ENCODE results near the gene MIS18A.

The MIS18A gene

DNA sequence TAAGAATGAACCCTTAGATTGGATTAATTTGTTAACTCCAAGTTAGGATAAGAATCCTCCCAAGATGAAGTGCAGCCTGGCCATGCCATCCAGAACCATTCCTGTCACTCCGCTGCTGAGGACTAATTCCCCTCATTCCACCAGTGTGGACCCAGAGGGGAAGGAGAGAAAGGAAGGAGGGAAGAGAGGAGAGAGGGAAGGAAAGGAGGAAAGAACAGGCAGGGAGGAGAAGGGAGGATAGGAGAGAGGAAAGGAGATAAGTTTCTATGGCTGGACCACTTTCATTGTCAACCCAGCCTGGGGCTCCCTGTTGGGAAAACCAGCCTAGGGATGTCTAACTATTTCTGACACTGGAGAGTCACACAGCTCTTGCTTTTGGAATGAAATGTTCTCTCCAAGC, 24.5 kb upstream of the MIS18A start:
- no peak overlapping the region for H3K27ac ChIP-seq
- TF ChIP-seq, protein P1, sequence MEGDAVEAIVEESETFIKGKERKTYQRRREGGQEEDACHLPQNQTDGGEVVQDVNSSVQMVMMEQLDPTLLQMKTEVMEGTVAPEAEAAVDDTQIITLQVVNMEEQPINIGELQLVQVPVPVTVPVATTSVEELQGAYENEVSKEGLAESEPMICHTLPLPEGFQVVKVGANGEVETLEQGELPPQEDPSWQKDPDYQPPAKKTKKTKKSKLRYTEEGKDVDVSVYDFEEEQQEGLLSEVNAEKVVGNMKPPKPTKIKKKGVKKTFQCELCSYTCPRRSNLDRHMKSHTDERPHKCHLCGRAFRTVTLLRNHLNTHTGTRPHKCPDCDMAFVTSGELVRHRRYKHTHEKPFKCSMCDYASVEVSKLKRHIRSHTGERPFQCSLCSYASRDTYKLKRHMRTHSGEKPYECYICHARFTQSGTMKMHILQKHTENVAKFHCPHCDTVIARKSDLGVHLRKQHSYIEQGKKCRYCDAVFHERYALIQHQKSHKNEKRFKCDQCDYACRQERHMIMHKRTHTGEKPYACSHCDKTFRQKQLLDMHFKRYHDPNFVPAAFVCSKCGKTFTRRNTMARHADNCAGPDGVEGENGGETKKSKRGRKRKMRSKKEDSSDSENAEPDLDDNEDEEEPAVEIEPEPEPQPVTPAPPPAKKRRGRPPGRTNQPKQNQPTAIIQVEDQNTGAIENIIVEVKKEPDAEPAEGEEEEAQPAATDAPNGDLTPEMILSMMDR (conservative IDR thresholded peaks at IDR 0.05): no peak

DNA sequence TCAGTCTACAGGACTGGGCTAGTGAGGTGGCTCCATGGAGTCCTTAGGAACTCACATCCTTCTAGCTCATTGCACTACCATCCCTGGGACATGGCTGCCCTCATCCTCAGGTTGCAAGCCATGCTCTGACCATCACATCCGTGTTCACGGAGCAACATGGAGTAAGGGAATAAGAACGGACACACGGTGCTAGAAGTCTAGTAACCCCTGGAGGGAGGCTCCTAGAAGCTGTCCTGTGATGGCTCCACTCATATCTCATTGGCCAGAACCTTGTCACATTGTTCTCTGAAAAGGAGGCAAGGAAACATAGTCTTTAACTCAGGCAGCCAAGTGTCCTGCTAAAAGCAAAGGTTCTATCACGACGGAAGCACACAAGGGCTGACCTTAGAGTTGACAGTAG, 23.7 kb upstream of the MIS18A start:
- no peak overlapping the region for H3K27ac ChIP-seq
- TF ChIP-seq, protein P1 (conservative IDR thresholded peaks at IDR 0.05): no peak

DNA sequence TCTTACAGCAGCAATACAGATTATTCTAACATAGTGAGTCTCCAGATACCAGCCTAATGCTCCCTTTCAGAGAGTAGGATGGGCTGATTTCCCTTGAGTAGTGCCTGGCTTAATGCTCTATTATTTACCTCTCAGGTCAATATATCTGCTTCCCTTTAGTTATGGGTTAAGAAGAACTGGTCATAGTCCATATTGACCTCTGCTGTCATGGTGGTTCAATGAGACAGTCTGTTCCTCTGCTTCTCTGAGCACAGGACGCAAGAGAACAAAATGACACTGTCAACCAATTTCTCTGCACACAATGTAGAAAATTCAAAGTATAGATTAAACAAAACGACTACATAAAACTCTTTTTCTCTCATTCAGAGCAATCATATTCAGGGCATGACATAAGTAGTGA, 22.7 kb upstream of the MIS18A start:
- no peak overlapping the region for H3K27ac ChIP-seq
- TF ChIP-seq, protein P1 (conservative IDR thresholded peaks at IDR 0.05): no peak

DNA sequence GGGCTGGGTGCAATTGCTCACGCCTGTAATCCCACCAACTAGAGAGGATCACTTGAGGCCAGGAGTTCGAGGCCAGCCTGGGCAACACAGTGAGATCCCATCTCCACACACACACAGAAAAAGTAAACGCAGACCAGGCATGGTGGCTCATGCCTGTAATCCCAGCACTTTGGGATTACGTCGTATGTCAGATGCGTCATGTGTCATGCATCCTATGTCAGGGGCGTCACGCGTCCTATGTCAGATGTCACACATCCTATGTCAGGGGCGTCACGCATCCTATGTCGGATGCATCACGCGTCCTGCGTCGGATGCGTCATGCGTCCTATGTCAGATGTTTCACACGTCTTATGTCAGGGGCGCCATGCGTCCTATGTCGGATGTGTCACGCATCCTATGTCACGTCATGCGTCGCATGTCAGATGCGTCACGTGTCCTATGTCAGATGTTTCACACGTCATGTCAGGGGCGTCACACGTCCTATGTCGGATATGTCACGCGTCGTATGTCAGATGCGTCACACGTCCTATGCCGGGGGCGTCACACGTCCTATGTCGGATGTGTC, 21.4 kb upstream of the MIS18A start:
- TF ChIP-seq, protein P1 (conservative IDR thresholded peaks at IDR 0.05): no peak
- no peak overlapping the region for H3K27ac ChIP-seq

DNA sequence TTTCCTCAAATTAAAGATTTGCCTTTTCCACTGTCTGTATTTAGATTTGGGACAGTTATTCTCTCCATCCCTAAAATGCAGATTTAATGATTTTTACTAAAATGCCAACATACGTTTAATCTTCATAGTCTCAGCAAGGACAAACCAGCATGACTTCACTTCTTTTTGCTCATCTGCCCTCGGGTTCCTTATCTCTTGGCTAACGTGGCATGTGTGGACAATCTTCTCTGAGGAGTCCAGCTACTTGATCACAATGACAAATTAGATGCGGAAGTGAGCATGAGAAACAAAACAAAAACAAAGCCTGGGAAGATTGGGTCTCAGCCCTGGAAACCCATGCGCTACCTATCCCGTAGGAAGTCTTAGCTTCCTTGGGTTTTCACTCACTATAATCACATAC, 20.8 kb upstream of the MIS18A start:
- no peak overlapping the region for H3K27ac ChIP-seq
- TF ChIP-seq, protein P1 (conservative IDR thresholded peaks at IDR 0.05): no peak

DNA sequence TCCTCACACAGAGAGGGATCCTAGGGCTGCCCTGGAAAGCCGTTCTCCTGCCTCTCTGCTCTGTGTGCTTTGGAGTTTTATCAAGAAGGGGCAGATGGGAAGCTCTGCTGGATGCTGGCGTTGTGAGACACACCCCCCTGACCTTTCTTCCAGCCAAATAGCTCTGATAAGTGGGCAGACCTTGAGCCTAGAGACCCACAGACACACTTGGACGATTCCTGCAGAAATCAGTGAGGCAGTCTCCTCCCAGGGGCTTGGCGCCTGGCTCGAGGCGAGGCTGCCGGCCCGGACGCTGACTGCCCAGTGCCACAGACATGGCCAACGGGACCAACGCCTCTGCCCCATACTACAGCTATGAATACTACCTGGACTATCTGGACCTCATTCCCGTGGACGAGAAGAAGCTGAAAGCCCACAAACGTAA, 19.8 kb upstream of the MIS18A start, which contains the start of gene MRAP:
TSS of gene MRAP (plus strand) at position 198 of the 424 bp plus-strand sequence. CDS start at position 315, 117 bp downstream.
- no peak within 1 kb of the TSS for H3K27ac ChIP-seq
- TF ChIP-seq, protein P1 (conservative IDR thresholded peaks at IDR 0.05): no peak

DNA sequence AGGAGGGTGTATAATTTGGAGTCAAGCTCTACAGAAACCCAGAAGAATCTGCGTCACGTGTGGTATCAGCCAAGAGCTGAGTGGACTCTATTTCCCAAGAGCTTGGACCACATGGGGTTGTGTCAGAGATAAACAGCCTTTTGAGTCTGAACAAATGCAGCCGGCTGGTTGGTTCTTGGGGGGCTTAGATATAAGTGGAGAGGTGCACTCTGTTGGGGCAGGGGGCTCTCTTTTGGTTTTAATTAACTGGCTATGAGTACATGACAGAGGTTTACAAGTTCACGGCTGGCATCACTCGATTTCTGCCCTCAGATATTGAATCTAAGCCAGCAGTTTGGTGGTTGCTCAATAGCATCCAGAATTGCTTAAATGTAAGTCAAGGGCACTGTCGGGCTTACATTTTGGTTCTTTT, 19.3 kb upstream of the MIS18A start:
- H3K27ac ChIP-seq: no peak overlapping the region
- TF ChIP-seq, protein P1 (conservative IDR thresholded peaks at IDR 0.05): no peak
